GM12801 (cell line): Measurements from ENCODE around the gene ATP6V0D1.

ENCODE experiments used
- CTCF ChIP-seq: IDR thresholded peaks from one replicate; pipeline ENCODE4 v1.5.1; 2011; ENCODE audit warnings: control low read depth; ENCODE audit not compliant: insufficient read length; ENCODE audit errors: extremely low read depth

Gene ATP6V0D1

GRCh38 chr16:67419502-67419901 lies 61.5 kb downstream of the ATP6V0D1 start:
- TF ChIP-seq CTCF, result no peak

GRCh38 chr16:67417333-67418061 lies 63.5 kb downstream of the ATP6V0D1 start:
- TF ChIP-seq CTCF, result no peak

GRCh38 chr16:67415872-67416793 lies 64.8 kb downstream of the ATP6V0D1 start, which contains the start of gene ZDHHC1:
Gene ZDHHC1, minus strand, starts transcription at chr16:67416477. Its CDS starts 8,702 bp downstream, at chr16:67407775.
- TF ChIP-seq CTCF, result no peak

GRCh38 chr16:67413978-67414911 lies 66.7 kb downstream of the ATP6V0D1 start:
- TF ChIP-seq CTCF, result no peak

- no peak for TF ChIP-seq CTCF
Measured at GRCh38 chr16:67412294-67412693, 68.7 kb downstream of the ATP6V0D1 start.

- no peak for TF ChIP-seq CTCF
Measured at GRCh38 chr16:67411339-67411738, 69.6 kb downstream of the ATP6V0D1 start.
